Colon (tissue), 2 donors: ENCODE results near the gene GATA3.

Experiments
- FAIRE-seq: peaks from 2 replicates; lab custom pipeline; 2012; peaks lifted over from hg19 to GRCh38; lab: Jason Lieb, UNC
- donor health status: control.
- donor health status: control.

The GATA3 gene

DNA sequence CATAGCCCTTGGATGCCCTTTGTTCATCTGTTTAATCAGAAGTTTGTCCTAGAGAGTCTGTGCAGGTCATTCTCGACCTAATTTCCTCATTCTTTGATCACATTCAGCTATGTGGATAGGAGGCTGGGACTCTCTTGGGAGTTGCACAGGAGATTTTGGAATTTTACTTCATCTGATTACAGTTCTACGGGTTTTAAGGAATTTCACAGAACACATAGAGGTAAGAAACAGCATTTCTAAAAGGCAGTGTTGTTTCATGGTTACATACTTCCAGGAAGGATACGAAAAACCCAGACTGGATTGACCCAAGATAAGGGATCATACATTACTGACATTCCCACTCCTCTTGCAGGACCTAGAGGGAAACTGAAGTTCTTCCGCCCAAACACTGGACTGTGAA lies 45.9 kb downstream of the GATA3 start:
- no peak for FAIRE-seq

DNA sequence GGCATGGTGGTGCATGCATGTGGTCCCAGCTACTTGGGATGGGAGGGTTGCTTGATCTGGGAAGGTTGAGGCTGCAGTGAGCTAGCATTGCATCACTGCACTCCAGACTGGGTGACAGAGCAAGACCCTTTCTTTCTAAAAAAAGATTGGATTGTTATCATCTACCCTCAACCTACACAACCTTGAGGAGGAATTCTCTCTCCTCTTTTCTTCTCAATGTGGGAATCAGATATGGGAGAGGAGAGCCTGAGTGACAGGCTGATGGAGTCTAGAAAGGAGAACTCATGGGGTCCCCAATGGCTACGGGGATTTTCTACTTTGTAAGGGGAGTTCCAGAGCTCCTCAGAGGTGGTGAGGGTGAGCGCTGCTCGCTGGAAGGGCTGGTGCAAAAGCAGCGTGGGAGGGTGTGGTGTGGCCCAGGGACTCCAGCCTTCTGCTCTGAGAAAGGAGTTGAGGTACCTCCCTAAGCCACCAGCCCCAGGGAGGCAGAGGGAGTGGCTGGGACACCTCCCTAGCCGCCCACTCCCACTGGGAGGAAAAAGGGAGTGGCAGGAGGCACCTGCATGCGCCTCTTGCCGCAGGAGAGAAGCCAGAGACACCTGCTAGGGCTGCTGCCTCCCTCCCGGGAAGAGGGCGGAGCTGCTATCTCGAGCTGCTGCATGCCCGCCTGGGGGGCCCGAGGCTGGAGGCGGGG lies 48.4 kb downstream of the GATA3 start:
- FAIRE-seq, result no peak

DNA sequence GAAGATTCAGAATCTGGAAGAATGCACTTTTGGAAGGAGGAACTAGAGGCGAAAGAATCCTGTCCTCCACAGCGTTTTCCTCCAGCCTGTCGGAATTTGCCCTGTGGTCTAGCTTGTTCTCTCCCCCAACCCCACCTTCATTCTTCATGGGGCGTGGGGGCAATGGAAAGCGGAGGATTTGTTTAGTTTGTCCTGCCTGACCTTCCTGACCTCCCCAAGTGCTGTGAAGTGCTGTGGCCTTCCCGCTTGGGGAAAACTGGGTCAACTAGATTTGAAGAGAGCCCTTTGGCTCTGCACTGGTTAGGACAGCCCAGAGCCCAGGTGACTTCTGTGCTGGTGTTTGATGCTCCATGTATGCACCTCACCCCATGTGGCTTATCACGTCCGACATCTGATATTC lies 49.1 kb downstream of the GATA3 start:
- no peak for FAIRE-seq

- FAIRE-seq, result no peak
These were observed 49.5 kb downstream of the GATA3 start for GRCh38 chr10:8104005-8104404.

DNA sequence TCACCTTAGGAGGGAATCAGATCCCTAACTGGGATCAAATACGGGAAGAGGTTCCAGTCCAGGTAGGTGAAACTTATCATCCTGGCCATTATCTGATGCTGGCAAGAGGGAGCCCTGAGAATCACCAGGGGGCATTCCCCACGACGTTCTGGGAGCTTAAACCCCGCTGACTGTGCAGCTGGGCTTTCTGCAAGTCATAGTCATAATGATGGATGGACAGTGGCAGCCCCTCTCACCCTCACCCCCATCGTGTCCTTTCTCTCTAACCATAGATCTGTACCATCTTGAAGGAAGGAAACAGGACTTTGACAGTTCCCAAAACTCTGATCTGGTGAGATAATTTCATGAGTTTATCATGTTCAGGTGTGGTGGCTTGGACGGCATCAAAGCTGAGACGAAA lies 50.2 kb downstream of the GATA3 start:
- FAIRE-seq, result no peak

DNA sequence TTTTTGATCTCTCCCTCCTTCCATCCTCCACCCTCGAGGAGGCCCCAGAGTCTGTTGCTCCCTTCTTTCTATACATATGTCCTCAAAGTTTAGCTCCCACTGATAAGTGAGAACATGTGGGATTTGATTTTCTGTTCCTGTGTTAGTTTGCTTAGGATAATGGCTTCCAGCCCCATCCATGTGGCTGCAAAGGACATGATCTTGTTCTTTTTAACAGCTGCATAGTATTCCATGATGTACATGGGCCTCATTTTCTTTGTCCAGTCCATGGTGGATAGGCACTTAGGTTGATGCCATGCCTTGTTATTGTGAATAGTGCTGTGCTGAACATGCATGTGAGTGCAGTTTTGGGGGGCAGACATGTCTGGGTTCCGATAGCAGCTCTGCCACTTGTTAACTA lies 51.4 kb downstream of the GATA3 start:
- FAIRE-seq, result no peak

- FAIRE-seq, result no peak
These were observed 57.9 kb downstream of the GATA3 start for GRCh38 chr10:8112230-8112905.

DNA sequence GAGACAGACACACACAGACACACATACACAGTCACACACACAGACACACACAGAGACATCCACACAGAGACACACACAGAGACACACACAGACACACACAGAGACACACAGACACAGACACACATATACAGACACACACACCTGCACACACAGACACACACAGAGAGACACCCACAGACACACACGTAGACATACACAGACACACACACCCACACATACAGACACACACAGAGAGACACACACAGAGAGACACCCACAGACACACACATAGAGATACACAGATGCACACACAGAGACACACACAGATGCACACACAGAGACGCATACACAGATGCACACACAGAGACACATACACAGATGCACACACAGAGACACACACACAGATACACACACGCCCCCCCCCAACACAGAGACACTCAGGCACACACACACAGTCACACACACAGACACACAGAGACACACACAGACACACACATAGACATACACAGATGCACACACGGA lies 58.5 kb downstream of the GATA3 start:
- FAIRE-seq, result no peak

DNA sequence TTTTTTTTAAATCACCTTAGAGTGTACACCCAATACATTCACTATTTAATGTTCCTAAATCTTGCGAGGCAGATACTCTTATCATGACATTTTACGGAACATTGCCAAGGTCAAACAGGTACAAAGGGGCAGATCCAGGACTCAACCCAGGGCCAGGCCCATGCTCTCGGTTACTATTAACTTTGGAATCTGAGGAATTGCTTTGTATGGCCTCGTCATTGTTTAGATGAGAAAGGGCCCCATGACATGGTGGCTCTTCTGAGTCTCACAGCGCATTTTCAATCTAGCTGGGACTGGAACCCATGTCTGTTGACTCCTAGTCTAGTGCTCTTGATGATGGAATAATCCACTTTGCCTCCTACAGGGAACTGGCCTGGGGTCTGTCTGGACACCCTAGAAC lies 59.1 kb downstream of the GATA3 start:
- no peak for FAIRE-seq

GRCh38 chr10:8114741-8115617 lies 60.5 kb downstream of the GATA3 start:
- no peak for FAIRE-seq

DNA sequence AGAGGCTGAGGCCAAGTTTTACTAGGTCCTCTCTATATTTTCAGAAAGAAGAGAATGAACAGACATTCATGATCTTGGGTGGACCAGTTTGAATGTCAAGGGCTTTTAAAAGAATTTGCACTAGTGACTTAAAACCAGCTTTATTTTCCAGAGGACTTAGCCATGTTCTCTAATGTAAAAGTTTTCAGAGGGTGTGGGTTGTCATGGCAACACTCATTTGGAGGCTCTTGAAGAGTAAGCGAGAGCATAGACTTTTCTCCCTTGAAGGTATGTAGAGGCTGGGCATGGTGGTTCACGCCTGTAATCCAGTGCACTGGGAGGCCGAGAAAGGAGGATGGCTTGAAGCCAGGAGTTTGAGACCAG lies 61.1 kb downstream of the GATA3 start:
- FAIRE-seq, result no peak

DNA sequence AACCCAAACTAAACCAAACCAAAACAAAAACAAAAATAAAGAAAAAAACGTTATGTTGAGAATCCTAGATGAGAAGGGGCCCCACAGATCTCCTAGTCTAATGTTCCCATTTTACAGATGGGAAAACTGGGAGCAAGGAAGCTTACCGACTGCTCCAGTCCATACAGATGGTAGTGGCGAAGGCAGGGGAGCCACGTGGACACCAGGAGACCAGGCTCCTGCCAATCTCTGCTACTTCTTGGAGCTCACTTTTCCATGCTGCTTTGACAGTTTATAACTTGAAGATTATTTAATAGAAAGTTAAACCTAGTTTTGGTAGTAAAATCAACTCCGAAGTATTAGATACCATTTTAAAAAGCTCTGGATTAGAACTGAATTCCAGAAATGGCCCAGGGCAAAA lies 62.0 kb downstream of the GATA3 start:
- no peak for FAIRE-seq

- no peak for FAIRE-seq
These were observed 62.5 kb downstream of the GATA3 start for GRCh38 chr10:8116926-8117493.

DNA sequence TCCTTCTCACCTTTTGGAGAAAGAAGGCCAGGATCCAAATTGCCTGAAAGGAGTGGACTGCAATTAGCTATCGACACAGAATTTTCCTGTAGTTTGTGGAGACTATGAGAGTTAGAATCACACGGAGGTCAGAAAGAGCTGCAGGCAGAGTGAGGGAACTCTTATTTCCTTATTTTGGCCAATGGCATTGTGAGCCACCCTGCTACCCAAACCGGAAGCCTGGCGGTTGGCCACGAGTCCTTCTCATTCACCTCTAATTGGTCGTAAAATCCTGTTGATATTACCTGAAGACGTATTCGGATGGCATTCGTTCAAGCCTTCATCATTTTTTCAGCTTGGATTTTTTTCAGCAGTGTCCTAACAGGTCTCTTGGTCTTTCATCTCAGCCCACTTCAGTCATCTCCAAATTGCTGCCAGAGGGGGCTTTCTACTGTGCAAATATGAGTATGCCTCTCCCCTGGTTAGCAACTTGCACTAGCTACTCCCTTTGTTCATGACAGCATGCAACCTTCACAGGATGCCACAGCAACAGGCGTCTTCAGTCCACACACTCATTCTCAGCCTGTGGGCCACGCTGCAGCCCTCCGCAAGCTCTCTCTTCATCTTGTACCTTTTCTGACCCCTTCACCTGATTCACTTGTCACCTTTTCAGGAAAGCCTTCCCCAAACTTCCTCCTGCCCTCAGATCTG lies 66.9 kb downstream of the GATA3 start:
- FAIRE-seq, result no peak

DNA sequence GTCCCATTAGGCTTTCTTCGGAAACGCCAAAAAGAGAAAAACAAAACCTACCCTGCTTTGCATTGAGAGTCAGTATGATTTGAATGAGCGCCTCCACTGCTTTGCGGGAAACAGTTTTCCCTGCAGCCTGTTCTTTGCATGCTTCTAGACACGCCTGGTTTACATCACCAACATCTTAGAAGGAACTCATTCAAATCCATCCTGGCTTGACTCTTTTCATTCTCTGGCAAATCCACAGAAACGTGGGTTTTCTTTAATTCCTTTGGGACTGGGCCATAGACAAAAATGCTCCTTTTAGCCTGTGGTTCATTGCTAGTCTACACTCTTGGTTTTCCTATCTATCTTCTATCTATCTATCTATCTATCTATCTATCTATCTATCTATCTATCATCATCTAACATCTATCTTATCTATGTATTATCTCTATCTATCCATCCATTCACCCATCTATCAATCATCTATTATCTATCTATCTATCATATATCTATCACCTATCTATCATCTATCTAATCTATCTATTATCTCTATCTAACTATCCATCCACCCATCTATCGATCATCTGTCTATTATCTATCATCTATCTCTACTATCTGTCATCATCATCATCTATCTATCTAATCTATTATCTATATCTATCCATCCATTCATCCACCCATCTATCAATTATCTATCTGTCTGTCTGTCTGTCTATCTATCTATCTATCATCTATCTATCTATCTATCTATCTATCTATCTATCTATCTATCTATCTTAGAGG lies 68.3 kb downstream of the GATA3 start:
- no peak for FAIRE-seq

- no peak for FAIRE-seq
These were observed 69.9 kb downstream of the GATA3 start for GRCh38 chr10:8124436-8124835.
